ENCODE results near the gene SCGB1C2. TPM values are rescaled to one million over a fixed set of nuclear protein-coding genes. Genes with fewer than 3 reads are reported as not detected.
A peak's percentile ranks its signal among the peaks of the same experiment; 100 is the strongest.
"Not testable (repeated sequence)": the region's sequence is repeated elsewhere in the genome, so short reads cannot be mapped to it uniquely, and the experiment has no call there.

Gene SCGB1C2
- total RNA-seq, 1 experiment from 2014 or later, result not detected

- peaks cover 13% of the 10 kb centered on the region for H3K27me3 Mint-ChIP-seq (ENCODE audit: unreplicated experiment)
- CTCF ChIA-PET; intact Hi-C loops (cut with micrococcal nuclease; ENCODE audit: unreplicated experiment); H3K27ac Mint-ChIP-seq (ENCODE audit: unreplicated experiment); H3K36me3 Mint-ChIP-seq (ENCODE audit: insufficient read depth, unreplicated experiment); H3K9me3 Mint-ChIP-seq (ENCODE audit: low read depth, unreplicated experiment); H3K4me1 Mint-ChIP-seq (ENCODE audit: low read depth, unreplicated experiment); BruUV-seq (replicated peaks); H3K4me3 Mint-ChIP-seq (ENCODE audit: low read depth, unreplicated experiment): not testable (repeated sequence)
- peak; percentile 44 for TF ChIP-seq CTCF (IDR thresholded peaks at IDR 0.05; ENCODE audit: unreplicated experiment)
- DNase-seq, result peak; percentile 81
Observed at GRCh38 chr17:136531-136930, 838 bp upstream of the SCGB1C2 start.

DNA sequence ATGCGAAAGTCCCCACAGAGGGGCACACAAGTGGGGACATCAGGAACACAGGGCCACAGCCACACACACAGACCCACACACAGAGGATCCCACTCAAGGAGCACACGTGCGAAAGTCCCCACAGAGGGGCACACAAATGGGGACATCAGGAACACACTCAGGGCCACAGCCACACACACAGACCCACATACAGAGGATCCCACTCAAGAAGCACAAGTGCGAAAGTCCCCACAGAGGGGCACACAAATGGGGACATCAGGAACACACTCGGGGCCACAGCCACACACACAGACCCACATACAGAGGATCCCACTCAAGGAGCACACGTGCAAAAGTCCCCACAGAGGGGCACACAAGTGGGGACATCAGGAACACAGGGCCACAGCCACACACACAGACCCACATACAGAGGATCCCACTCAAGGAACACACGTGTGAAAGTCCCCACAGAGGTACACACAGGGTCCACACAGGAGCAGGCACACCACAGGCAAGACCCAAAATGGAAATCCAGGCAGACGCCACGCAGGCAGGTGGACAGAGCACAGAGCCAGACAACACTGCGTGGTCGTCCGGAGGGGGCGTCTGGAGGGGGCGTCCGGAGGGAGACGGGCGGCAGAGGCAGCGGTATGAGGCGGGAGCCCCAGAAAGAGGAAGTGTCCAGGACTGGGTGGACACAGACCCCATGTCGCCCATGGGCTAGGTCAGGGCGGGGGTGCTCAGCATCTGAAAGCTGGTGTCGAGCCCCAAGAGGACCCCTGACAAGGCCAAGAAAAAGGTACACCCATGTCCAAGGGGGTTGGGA, 2.2 kb downstream of the SCGB1C2 start:
- DNase-seq; H3K27ac Mint-ChIP-seq (ENCODE audit: unreplicated experiment): not testable (repeated sequence)
- intact Hi-C loops (cut with micrococcal nuclease; ENCODE audit: unreplicated experiment), result loop anchor here (5.0 kb wide), 1 partner anchor 248 kb away; no protein-coding TSS in a partner anchor

DNA sequence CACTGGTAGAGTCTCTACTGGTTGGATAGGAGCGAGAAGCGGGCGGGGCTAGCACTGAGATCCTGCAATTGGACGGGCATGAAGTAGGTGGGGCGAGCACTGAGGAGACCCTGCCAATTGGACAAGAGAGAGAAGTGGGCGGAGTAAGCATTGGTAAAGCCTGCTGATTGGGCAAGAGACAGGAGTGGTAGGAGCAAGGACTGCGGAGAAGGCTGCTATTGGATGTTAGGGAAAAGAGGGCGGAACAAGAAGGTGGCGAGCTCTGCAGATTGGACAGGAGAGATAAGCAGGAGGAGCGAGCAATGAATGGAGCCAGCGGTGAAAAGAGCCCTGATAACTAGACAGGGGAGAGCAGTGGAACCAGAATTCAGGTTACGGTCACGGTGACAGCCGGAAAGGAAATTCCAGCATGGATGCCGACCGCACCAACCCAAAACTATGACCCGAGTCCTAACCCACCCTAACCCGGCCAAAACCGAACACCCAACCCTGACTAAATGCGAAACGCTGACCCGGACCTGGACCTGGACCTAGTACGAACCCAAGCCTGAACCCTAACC, 4.8 kb downstream of the SCGB1C2 start:
- CTCF ChIA-PET, result no interaction called here
- no peaks in the 10 kb centered on the region for H3K36me3 Mint-ChIP-seq (ENCODE audit: insufficient read depth, unreplicated experiment)
- intact Hi-C loops (cut with micrococcal nuclease; ENCODE audit: unreplicated experiment), result loop anchor here (5.0 kb wide), 1 partner anchor 245 kb away; no protein-coding TSS in a partner anchor
- peaks cover 13% of the 10 kb centered on the region for H3K27me3 Mint-ChIP-seq (ENCODE audit: unreplicated experiment)
- no peaks in the 10 kb centered on the region for H3K4me1 Mint-ChIP-seq (ENCODE audit: low read depth, unreplicated experiment)
- DNase-seq, result no peak
- no peak overlapping the region for H3K27ac Mint-ChIP-seq (ENCODE audit: unreplicated experiment)
- no peak for TF ChIP-seq CTCF (IDR thresholded peaks at IDR 0.05; ENCODE audit: unreplicated experiment)
- no TSS peak for BruUV-seq (replicated peaks)
- H3K4me3 Mint-ChIP-seq (ENCODE audit: low read depth, unreplicated experiment), result no peak overlapping the region
- no peaks in the 10 kb centered on the region for H3K9me3 Mint-ChIP-seq (ENCODE audit: low read depth, unreplicated experiment)

More for the DNA sequence above, 2.2 kb downstream of the SCGB1C2 start:
- H3K9me3 Mint-ChIP-seq (ENCODE audit: low read depth, unreplicated experiment); H3K36me3 Mint-ChIP-seq (ENCODE audit: insufficient read depth, unreplicated experiment); H3K4me1 Mint-ChIP-seq (ENCODE audit: low read depth, unreplicated experiment); BruUV-seq (replicated peaks); CTCF ChIA-PET; H3K4me3 Mint-ChIP-seq (ENCODE audit: low read depth, unreplicated experiment): not testable (repeated sequence)
- H3K27me3 Mint-ChIP-seq (ENCODE audit: unreplicated experiment), result peaks cover 13% of the 10 kb centered on the region

DNA sequence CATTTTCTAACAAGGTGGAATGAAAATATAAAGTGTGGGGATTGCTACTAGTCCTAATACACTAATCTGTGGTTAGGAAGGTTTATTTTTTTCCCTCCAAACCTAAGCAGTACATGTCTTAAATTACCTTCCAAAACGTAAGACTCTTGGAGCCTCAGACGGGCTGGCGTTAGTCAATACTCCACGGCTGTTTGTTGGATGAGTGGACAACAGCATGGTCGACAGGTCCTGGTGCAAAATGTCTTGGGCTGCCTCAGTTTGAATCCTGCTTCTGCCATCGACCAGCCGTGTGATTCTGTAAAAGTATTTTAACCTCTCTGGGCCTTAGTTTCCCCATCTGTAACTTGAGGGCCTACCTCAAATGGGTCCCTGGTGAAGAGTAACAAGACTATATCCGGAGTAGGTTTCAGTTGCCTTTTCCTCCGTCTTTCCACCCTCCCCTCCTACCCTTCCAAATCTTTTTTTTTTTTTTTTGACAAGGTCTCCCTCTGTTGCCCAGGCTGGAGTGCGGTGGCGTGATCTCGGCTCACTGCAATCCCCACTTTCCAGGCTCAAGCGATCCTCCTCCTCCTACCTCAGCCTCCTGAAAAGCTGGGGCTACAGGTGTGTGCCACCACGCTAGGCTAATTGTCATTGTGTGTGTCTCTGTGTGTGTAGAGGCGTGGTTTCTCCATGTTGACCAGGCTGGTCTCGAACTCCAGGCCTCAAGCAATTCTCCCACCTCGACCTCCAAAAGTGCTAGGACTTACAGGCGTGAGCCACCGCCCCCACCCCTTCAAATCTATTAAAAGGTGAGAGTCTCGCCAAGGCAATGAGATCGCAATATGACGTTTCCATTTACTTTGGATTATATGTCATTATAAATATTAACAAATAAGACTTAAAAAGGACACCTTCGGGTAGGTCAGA, 5.8 kb downstream of the SCGB1C2 start:
- no peak for DNase-seq
- Mint-ChIP-seq H3K27ac (ENCODE audit: unreplicated experiment) (no peak overlapping the region), H3K4me1 (ENCODE audit: low read depth, unreplicated experiment) (no peaks in the 10 kb centered on the region), H3K27me3 (ENCODE audit: unreplicated experiment) (peaks cover 13% of the 10 kb centered on the region), H3K9me3 (ENCODE audit: low read depth, unreplicated experiment) (no peaks in the 10 kb centered on the region), H3K4me3 (ENCODE audit: low read depth, unreplicated experiment) (no peak overlapping the region), H3K36me3 (ENCODE audit: insufficient read depth, unreplicated experiment) (no peaks in the 10 kb centered on the region)
- intact Hi-C loops (cut with micrococcal nuclease; ENCODE audit: unreplicated experiment), result loop anchor here (5.0 kb wide), 1 partner anchor 244 kb away; no protein-coding TSS in a partner anchor
- no peak for TF ChIP-seq CTCF (IDR thresholded peaks at IDR 0.05; ENCODE audit: unreplicated experiment)
- BruUV-seq (replicated peaks), result no TSS peak
- CTCF ChIA-PET, result no interaction called here

Data from Calu3 (cell line).